ENCODE data around the gene FGD2.

DNA sequence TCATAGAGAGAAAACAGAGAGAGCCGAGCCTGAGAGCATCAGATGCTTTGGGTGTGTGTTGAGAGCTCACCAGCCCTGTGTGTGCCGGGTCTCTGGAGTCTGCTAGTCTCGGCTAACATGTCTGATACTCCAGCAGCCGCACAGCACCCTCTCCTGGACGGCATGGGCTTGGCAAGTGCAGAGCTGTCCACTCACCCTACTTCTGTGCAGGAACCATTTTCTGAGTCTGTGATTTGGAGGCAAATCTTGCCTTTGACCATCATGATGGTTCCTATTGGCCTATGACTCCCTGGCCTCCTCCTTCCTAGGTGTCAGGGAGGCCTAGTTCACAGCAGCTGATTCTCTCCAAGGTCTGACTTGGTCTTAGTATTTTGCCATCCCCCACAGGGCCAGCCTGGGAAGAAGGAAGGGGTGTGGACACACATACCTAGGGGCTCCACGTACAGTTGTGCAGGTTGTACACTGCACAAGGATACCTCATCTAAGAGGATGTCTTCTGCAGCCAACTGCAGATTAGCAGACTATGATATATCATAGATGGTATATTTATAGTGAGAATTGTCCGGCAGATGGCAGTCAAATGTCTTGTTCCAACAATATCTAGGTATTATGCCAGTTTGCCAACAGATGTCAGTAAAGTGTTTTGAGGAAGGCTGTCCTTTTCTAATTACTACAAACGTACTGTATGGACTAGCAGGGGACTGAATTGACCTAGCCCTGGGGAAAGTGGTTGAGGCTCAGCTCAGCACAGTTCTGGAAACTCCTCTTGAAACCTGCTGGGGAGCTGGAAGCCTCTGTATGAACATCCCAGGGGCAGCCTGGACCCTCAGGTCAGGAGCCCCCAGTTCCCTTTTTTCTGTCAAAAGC, 13.0 kb downstream of the FGD2 start:
- TF ChIP-seq POLR2A (IDR thresholded peaks at IDR 0.05) (no peak), POLR2AphosphoS5 (IDR thresholded peaks at IDR 0.05) (no peak)
- TF ChIP-seq, protein P1, sequence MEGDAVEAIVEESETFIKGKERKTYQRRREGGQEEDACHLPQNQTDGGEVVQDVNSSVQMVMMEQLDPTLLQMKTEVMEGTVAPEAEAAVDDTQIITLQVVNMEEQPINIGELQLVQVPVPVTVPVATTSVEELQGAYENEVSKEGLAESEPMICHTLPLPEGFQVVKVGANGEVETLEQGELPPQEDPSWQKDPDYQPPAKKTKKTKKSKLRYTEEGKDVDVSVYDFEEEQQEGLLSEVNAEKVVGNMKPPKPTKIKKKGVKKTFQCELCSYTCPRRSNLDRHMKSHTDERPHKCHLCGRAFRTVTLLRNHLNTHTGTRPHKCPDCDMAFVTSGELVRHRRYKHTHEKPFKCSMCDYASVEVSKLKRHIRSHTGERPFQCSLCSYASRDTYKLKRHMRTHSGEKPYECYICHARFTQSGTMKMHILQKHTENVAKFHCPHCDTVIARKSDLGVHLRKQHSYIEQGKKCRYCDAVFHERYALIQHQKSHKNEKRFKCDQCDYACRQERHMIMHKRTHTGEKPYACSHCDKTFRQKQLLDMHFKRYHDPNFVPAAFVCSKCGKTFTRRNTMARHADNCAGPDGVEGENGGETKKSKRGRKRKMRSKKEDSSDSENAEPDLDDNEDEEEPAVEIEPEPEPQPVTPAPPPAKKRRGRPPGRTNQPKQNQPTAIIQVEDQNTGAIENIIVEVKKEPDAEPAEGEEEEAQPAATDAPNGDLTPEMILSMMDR (IDR thresholded peaks at IDR 0.05) = peak; percentile 83 to 93 (median 89)

Measured in transverse colon (tissue), 4 donors.